Activated T-cell treated with anti-CD3 and anti-CD28 coated beads, Interleukin-2, amount 50 U/mL, for 4 hours (primary cell): ENCODE results near the gene GDI2. TPM values are rescaled to one million over a fixed set of nuclear protein-coding genes. Genes with fewer than 3 reads are reported as not detected.
"Not testable (repeated sequence)": the region's sequence is repeated elsewhere in the genome, so short reads cannot be mapped to it uniquely, and the experiment has no call there.

ENCODE experiments used
- ATAC-seq, 2 donors: fragments of 200-7000 bp; cut with Tn5 transposase; one replicate each; pipeline ENCODE4 v1.10.0; 2021
- DNase-seq: peaks from one replicate; pipeline ENCODE4 v3.0.0-alpha.2; 2020
- H3K27me3 Mint-ChIP-seq: one replicate; pipeline ENCODE4 v1.8.0; 2021; ENCODE audit warnings: low read depth, mixed read lengths
- H3K36me3 Mint-ChIP-seq: one replicate; pipeline ENCODE4 v1.8.0; 2022; ENCODE audit warnings: mixed read lengths; ENCODE audit not compliant: insufficient read depth
- H3K4me1 Mint-ChIP-seq: one replicate; pipeline ENCODE4 v1.8.0; 2021; ENCODE audit warnings: low read depth, mixed read lengths
- H3K4me3 Mint-ChIP-seq: one replicate; pipeline ENCODE4 v1.8.0; 2021; ENCODE audit warnings: mild to moderate bottlenecking, moderate library complexity, mixed read lengths
- H3K9me3 Mint-ChIP-seq: one replicate; pipeline ENCODE4 v1.8.0; 2021; ENCODE audit warnings: mixed read lengths
- total RNA-seq, 3 donors: library from RNA; stranded (reverse); gene quantifications; one replicate each; pipeline ENCODE4 v1.2.1, GENCODE V29; 2021

Gene GDI2
- 100 to 1,000 TPM; 270 to 301 (median 294) TPM for total RNA-seq

DNA sequence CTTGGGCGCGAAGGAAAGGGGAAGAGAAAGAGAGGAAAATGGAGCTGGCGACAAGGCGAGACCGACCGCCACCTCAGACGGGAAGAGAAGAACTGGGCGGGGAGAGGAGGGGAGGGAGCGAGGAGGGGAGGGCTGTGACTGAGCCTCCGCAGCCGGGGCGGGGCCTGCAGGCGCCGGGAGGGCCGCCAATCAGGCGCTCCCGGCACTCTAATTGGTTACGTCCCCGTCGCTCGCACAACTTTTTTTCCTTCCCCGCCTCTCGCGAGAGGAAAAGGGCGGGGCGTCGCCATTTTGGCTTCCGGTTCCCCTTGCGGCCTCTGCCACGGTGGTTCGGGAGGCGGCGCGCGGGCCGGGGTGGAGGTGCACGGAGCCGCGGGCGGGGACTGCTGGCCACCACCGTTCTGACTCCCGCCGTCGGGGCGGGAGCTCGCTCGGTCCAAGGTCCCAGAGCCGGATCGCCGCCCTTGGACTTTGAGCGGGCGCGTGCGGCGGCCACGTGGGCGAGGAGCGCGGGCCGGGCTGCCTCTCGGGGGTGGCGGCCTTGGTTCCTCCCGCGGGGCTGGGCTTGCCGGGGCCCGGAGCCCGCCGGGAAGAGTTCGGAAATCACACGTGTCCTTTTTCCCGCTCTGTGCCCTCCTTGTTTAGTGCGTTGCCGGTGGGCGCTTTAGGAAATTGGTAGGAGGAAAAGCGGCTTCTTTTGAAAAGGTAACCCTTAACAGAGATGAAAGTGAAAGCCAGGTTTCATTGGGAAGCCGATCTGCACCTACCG is at the start of gene GDI2:
Gene GDI2 (minus strand): TSS at position 94 of the 769 bp plus-strand sequence. CDS start 176 bp downstream, outside the sequence.
- H3K27me3 Mint-ChIP-seq, result no peaks in the 10 kb centered on the region
- peak; percentile 95 to 96 for ATAC-seq
- H3K4me3 Mint-ChIP-seq, result peak within 1 kb of the TSS; percentile 99
- peaks cover 15% of the 10 kb centered on the region for H3K36me3 Mint-ChIP-seq
- peak; percentile 96 for DNase-seq
- H3K9me3 Mint-ChIP-seq, result no peaks in the 10 kb centered on the region
- peaks cover 54% of the 10 kb centered on the region for H3K4me1 Mint-ChIP-seq

DNA sequence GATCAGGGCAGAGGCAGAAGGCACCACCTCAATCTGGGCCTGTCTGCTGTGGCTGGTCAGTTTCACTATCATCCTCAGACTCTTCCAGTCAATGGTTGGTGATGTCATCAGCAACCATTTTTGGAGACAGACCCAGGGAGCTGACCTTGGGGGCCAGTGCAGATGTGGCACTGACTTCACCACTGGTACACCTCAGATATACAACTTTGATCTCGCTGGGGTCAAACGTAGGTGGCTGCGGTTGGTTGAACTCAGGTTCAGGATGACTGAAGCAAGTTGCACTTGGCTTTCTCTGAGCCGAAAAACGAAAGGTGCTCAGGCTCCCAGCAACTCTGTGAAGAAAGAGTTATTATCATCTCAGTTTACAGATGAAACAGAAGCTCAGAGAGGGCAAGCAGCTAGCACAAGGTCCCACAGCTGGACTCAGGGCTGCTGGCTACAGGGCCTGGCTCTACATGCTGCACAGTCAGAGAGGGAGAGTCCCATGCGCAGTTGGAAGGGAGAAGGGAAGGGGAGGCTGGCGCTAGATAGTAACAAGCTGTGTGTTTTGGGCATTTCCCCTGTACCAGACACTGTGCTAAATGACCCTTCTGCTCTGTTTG is 49.2 kb upstream of the GDI2 start:
- no peaks in the 10 kb centered on the region for H3K27me3 Mint-ChIP-seq
- peak; percentile 25 to 57 for ATAC-seq
- no peak for DNase-seq
- H3K36me3 Mint-ChIP-seq, result peaks cover 6% of the 10 kb centered on the region
- no peaks in the 10 kb centered on the region for H3K9me3 Mint-ChIP-seq
- peaks cover 3% of the 10 kb centered on the region for H3K4me1 Mint-ChIP-seq
- no peak overlapping the region for H3K4me3 Mint-ChIP-seq

DNA sequence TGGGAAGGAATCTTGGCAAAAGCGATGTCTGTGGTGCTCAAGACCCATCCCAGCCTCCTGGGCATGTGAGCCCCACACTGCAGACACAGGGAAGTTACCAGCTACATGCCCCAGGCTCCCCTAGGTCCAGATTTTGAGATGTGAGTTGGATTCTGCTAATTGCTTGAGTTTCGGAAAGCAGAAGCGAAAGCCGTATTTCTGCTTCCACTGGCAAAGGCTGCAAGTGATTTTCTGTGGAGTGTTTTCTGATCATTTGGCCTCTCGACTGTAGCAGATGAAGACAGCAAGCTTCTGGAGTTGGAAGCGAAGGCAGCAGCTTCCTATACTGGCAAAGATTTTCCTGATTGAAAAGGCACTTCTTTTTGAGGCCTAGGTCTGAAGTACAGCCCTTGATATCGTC is 46.8 kb upstream of the GDI2 start:
- ATAC-seq (no peak), DNase-seq (no peak)
- no peaks in the 10 kb centered on the region for H3K27me3 Mint-ChIP-seq
- H3K4me3 Mint-ChIP-seq, result no peak overlapping the region
- H3K36me3 Mint-ChIP-seq, result peaks cover 6% of the 10 kb centered on the region
- no peaks in the 10 kb centered on the region for H3K4me1 Mint-ChIP-seq
- no peaks in the 10 kb centered on the region for H3K9me3 Mint-ChIP-seq

DNA sequence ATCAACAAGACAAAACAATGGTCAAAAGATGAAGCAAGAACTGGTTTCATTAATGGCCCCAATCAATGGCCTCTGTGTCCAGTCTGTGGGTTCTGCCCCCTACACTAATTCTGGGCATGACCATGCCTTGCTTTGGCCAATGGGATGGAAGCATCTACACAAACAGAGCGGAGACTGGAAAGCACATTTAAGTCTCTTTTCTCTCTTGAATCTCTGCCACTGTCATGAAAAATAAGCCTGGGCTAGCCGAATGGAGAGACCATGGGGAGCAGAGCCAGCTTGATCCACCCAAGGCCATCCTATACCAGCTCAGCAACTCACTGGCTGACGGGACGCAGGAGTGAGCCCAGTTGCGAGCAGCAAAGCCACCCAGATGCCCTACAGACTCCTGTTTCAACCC is 45.6 kb upstream of the GDI2 start:
- Mint-ChIP-seq H3K9me3 (no peaks in the 10 kb centered on the region), H3K4me3 (no peak overlapping the region), H3K27me3 (no peaks in the 10 kb centered on the region), H3K4me1 (no peaks in the 10 kb centered on the region), H3K36me3 (peaks cover 6% of the 10 kb centered on the region)
- ATAC-seq (no peak), DNase-seq (no peak)

DNA sequence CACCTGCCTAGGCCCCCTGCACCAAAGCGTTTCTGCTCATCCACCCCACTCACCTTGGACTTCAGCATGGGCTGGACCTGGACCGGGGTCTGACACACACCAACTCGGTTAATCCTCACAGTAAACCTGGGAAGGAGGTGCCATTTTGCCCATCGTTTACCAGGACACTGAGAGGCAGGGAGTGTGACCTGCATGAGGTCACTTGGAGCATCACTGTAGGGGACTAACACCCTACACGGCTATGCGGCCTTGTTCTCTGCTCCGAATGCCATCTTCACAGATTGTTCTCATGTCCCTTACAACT is 43.4 kb upstream of the GDI2 start:
- H3K9me3 Mint-ChIP-seq, result no peaks in the 10 kb centered on the region
- H3K4me1 Mint-ChIP-seq, result peaks cover 3% of the 10 kb centered on the region
- peaks cover 4% of the 10 kb centered on the region for H3K27me3 Mint-ChIP-seq
- H3K36me3 Mint-ChIP-seq, result no peaks in the 10 kb centered on the region
- ATAC-seq, result no peak
- DNase-seq, result no peak
- H3K4me3 Mint-ChIP-seq, result no peak overlapping the region

DNA sequence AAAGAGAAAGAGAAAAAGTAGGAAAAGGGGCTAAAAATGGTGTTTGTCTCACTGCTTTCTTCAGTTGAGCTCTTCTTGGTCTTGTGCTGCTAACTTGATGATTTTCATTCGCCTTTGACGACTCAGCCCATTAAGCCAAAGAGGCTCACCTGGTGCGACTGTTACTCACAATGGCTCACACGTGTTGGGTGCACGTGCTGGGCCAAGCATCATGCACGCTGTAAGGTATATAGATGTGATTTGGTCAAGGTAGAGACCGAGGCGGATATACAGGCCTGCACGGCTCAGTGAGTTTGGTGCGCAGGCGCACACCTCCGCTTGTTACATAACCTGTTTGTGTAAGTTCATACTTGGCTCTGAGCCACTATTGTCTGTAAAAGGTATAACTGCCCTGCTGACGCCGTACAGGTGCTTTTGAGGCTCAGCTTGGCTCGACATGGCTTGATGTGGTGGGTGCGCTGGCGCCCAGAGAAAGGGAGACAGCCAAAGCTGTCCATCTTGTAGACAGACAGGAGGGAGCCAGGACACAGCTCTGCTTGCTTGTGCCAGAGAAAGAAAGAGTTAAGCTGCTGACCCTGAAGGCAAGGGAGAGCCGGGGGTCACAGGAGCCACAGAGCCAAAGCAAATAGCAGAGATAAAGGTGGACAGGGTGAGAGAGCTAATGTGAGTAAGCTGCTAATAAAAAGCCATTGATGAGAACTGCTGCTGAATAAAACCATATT is 42.9 kb upstream of the GDI2 start:
- ATAC-seq (no peak), DNase-seq (no peak)
- Mint-ChIP-seq H3K36me3 (no peaks in the 10 kb centered on the region), H3K4me3 (no peak overlapping the region), H3K4me1 (peaks cover 3% of the 10 kb centered on the region), H3K9me3 (no peaks in the 10 kb centered on the region), H3K27me3 (peaks cover 4% of the 10 kb centered on the region)

DNA sequence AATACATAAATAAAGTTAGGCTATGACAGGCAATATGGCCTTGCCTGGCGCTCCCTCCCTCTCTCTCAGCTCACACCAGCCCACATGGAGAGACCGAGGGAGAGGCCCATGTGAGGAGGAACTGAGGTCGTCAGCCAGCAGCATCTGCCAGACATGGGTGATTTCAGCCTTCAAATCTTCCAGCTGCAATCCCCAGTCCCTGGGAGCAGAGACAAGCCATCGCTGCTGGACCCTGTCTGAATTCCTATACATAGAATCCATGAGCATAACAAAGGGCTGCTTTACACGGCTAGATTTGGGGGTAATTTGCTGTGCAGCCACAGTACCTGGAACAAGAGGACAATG is 40.9 kb upstream of the GDI2 start:
- ATAC-seq, result no peak
- Mint-ChIP-seq H3K36me3 (no peaks in the 10 kb centered on the region), H3K4me3 (no peak overlapping the region), H3K4me1 (peaks cover 3% of the 10 kb centered on the region), H3K9me3 (no peaks in the 10 kb centered on the region), H3K27me3 (peaks cover 4% of the 10 kb centered on the region)
- no peak for DNase-seq

DNA sequence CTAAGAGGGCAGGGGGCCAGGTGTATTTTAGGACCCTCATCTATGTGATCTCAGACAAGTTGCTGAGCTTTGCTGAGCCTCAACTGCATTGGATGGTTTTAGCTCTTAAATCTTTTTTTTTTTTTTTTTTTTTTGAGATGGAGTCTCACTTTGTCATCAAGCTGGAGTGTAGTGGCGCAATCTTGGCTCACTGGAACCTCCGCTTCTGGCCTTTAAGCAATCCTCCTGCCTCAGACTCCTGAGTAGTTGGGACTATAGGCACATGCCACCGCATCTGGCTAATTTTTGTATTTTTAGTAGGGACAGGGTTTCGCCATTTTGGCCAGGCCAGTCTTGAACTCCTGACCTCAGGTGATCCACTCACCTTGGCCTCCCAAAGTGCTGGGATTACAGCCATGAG is 33.4 kb upstream of the GDI2 start:
- H3K4me1 Mint-ChIP-seq, result peaks cover 25% of the 10 kb centered on the region
- H3K4me3 Mint-ChIP-seq, DNase-seq, H3K36me3 Mint-ChIP-seq, ATAC-seq, H3K27me3 Mint-ChIP-seq, H3K9me3 Mint-ChIP-seq: not testable (repeated sequence)

DNA sequence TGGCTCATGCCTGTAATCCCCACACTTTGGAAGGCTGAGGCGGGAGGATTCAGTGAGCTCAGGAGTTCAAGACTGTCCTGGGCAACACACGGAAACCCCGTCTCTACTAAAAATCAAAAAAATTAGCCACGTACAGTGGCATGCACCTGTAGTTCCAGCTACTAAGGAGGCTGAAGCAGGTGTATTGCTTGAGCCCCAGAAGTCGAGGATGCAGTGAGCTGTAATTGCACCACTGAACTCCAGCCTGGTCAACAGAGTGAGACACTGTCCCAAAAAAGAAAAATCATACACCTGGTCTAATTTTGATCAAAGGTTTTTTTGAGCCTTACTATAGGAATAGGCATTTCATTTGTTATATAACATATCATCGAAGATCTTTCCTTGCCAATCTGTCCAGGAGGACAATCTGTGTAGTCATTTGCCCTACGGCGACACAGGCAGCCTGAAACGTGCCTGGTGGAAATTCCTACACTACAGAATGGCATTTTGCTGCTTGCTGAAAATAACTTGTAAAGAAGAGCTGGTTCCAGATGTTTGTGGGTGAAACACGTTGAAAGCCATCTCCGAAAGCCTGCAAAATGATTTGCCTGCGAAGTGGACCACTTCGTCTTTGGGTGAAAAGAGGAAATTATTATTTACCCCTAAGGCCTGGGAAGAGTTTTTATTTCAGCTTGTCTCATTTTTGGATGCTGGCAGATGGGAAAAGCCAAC is 31.3 kb upstream of the GDI2 start:
- Mint-ChIP-seq H3K27me3 (no peaks in the 10 kb centered on the region), H3K4me1 (peaks cover 30% of the 10 kb centered on the region), H3K9me3 (no peaks in the 10 kb centered on the region), H3K36me3 (no peaks in the 10 kb centered on the region), H3K4me3 (no peak overlapping the region)
- DNase-seq (no peak), ATAC-seq (no peak)

DNA sequence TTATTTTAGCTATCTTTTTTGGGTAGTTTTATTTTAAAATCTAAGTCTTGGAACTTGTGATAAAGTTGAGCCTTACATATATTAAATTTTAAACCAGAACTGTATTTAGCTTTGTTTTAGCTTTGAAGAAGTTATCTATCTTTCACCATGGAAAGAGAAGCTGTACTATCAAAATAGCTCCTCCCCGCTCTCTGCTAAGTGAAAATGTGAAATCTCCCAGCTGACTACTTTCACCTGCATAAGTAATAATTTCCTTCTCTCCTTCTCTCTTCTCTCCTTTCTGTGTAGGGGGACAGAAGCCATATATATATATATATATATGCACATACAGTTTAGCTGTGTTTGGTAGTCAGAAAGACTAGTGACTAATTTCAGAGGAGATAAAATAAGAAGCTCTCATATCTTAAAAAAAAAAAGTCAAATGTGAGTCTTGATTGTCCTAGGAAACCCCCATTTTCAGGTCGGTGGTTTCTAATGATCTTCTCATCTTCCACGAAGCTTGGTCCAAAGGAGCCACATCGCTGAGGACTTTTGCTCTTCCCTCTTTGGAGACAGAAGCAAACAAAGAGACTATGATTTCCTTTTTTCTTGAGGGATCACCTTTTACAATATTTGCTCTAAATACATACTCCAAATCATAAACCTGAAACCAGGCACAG is 30.6 kb upstream of the GDI2 start:
- H3K4me1 Mint-ChIP-seq, result peaks cover 30% of the 10 kb centered on the region
- DNase-seq (no peak), ATAC-seq (peak; percentile 79 to 81)
- no peaks in the 10 kb centered on the region for H3K27me3 Mint-ChIP-seq
- no peaks in the 10 kb centered on the region for H3K36me3 Mint-ChIP-seq
- H3K9me3 Mint-ChIP-seq, result no peaks in the 10 kb centered on the region
- no peak overlapping the region for H3K4me3 Mint-ChIP-seq

DNA sequence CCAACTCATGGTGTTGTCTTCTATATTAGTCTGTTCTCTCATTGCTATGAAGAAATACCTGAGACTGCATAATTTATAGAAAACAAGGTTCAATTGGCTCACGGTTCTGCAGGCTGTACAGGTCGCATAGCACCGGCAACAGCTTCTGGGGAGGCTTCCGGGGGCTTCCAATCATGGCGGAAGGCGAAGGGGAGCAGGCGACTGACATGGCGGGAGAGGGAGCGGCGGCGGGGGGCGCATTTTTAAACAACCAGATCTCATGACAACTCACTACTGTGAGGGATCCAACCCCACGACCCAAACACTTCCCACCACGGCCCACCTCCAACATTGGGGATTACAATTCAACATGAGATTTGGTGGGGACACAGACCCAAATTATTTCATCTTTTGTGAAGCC is 28.7 kb upstream of the GDI2 start:
- no peaks in the 10 kb centered on the region for H3K9me3 Mint-ChIP-seq
- no peaks in the 10 kb centered on the region for H3K36me3 Mint-ChIP-seq
- H3K4me1 Mint-ChIP-seq, result peaks cover 30% of the 10 kb centered on the region
- H3K27me3 Mint-ChIP-seq, result no peaks in the 10 kb centered on the region
- ATAC-seq (no peak), DNase-seq (no peak)
- no peak overlapping the region for H3K4me3 Mint-ChIP-seq

DNA sequence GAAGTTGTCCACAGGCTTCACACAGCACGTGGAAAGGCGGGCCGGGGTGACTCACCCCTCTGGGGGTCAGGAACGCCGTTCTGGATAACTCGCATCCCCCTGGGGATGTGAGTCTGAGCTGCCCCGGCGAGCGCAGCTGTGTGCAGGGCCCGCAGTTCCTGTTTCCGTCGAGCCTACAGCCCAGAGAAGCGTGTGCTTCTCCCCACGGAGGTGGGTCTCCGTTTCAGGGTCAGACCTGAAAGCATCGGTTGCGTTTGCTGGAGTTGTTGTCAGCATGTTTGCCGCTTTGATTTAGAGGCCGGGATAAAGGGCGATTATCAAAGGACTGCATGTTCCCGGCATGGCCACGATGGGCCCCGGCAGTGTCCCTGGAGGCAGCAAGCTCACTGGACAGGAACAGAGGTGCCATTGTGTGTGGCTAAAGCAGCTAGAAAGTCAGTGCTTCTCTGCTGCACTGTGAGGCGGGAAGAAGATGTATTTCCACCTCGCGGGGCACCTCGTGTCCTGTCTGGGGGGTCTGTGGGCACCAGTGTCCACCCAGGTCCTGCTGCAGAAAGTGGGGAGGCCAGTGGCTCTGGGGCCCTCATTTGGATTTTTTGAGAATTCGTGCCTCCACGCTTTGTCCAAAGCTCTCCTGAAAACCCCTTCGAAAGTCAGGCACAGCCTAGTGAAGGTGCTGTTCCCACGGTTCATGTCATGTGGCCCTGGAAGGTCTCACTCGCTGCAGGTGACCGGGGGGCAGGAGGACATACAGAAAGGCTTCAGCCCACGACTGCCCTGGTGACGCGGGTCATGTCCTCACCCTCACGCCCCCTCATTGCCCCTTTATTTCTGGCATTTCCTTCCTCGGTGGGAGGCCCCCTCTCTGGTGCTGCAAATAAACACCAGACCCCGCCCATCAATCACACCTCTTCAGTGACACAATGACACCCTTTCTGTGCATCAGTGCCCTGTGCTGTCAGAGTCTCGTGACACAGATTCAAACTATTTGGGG is 27.4 kb upstream of the GDI2 start:
- H3K4me3 Mint-ChIP-seq, result no peak overlapping the region
- no peaks in the 10 kb centered on the region for H3K36me3 Mint-ChIP-seq
- H3K27me3 Mint-ChIP-seq, result no peaks in the 10 kb centered on the region
- ATAC-seq (no peak), DNase-seq (no peak)
- H3K9me3 Mint-ChIP-seq, result no peaks in the 10 kb centered on the region
- peaks cover 21% of the 10 kb centered on the region for H3K4me1 Mint-ChIP-seq

DNA sequence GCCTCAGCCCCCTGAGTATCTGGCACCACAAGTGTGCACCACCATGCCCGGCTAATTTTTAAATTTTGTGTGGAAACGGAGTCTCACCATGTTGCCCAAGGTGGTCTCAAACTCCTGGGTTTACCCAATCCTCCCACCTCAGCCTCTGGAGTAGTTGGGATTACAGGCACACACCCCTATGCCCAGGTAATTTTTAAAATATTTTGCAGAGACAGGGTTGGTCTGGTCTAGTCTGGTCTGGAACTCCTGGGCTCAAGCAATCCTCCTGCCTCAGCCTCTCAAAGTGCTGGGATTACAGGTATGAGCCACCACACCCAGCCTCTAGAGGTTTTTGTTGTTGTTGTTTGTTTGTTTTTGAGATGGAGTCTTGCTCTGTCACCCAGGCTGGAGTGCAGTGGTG is 22.9 kb upstream of the GDI2 start:
- ATAC-seq, H3K9me3 Mint-ChIP-seq, H3K36me3 Mint-ChIP-seq, H3K4me3 Mint-ChIP-seq, DNase-seq, H3K27me3 Mint-ChIP-seq, H3K4me1 Mint-ChIP-seq: not testable (repeated sequence)
